ENCODE data around the gene CCBE1. TPM values are rescaled to one million over a fixed set of nuclear protein-coding genes. Genes with fewer than 3 reads are reported as not detected.

Gene CCBE1
- total and polyA plus RNA-seq, 7 donors: 0.23 to 61.1 (median 38.9) TPM

- 46 to 70% methylated on average over 3 of the region's 3 CpGs for WGBS, 2 donors
- intact Hi-C loops (cut with DNase I): no loop called here
- H3K9me3 ChIP-seq: no peaks in the 10 kb centered on the region
- no peaks in the 10 kb centered on the region for H3K36me3 ChIP-seq
- no peaks in the 10 kb centered on the region for H3K27me3 ChIP-seq
- TF ChIP-seq POLR2A (IDR thresholded peaks at IDR 0.05) (no peak), CTCF (IDR thresholded peaks at IDR 0.05) (no peak), EP300 (IDR thresholded peaks at IDR 0.05) (no peak), POLR2AphosphoS5 (IDR thresholded peaks at IDR 0.05) (no peak)
- H3K4me1 ChIP-seq: peaks cover 0 to 87% (median 59%) of the 10 kb centered on the region in 4 donors
- no peak overlapping the region for H3K27ac ChIP-seq
- DNase-seq: no peak
- no peak overlapping the region for H3K4me3 ChIP-seq
Measured at GRCh38 chr18:59619816-59620215, 77.4 kb downstream of the CCBE1 start.

- Histone ChIP-seq H3K4me3 (no peak overlapping the region), H3K4me1 (peaks cover 0 to 70% (median 43%) of the 10 kb centered on the region in 4 donors), H3K36me3 (no peaks in the 10 kb centered on the region), H3K9me3 (no peaks in the 10 kb centered on the region), H3K27me3 (no peaks in the 10 kb centered on the region), H3K27ac (no peak overlapping the region)
- TF ChIP-seq EP300 (IDR thresholded peaks at IDR 0.05) (no peak), POLR2A (IDR thresholded peaks at IDR 0.05) (no peak), POLR2AphosphoS5 (IDR thresholded peaks at IDR 0.05) (no peak), CTCF (IDR thresholded peaks at IDR 0.05) (no peak)
- no peak for DNase-seq
- WGBS, 2 donors: 37 to 60% methylated on average over 3 of the region's 3 CpGs
- intact Hi-C loops (cut with DNase I): no loop called here
Measured at GRCh38 chr18:59617468-59617932, 79.7 kb downstream of the CCBE1 start.

- H3K4me3 ChIP-seq: no peak overlapping the region
- no peak for TF ChIP-seq POLR2AphosphoS5 (IDR thresholded peaks at IDR 0.05)
- no peak for TF ChIP-seq POLR2A (IDR thresholded peaks at IDR 0.05)
- no peak for TF ChIP-seq EP300 (IDR thresholded peaks at IDR 0.05)
- no peak for TF ChIP-seq CTCF (IDR thresholded peaks at IDR 0.05)
- intact Hi-C loops (cut with DNase I): no loop called here
- no peaks in the 10 kb centered on the region for H3K9me3 ChIP-seq
- no peaks in the 10 kb centered on the region for H3K36me3 ChIP-seq
- DNase-seq: no peak
- no peaks in the 10 kb centered on the region for H3K27me3 ChIP-seq
- WGBS, 2 donors: 80 to 84% methylated on average over 6 of the region's 6 CpGs
- peaks cover 0 to 72% (median 48%) of the 10 kb centered on the region in 4 donors for H3K4me1 ChIP-seq
- H3K27ac ChIP-seq: no peak overlapping the region
Measured at GRCh38 chr18:59616501-59616900, 80.7 kb downstream of the CCBE1 start.

- no peak for DNase-seq
- Histone ChIP-seq H3K36me3 (no peaks in the 10 kb centered on the region), H3K9me3 (no peaks in the 10 kb centered on the region), H3K4me1 (peaks cover 0 to 62% (median 46%) of the 10 kb centered on the region in 4 donors), H3K27ac (no peak overlapping the region), H3K4me3 (no peak overlapping the region), H3K27me3 (no peaks in the 10 kb centered on the region)
- TF ChIP-seq CTCF (IDR thresholded peaks at IDR 0.05) (no peak), POLR2A (IDR thresholded peaks at IDR 0.05) (no peak), POLR2AphosphoS5 (IDR thresholded peaks at IDR 0.05) (no peak), EP300 (IDR thresholded peaks at IDR 0.05) (no peak)
- 93 to 94% methylated on average over 12 of the region's 12 CpGs for WGBS, 2 donors
- intact Hi-C loops (cut with DNase I): no loop called here
Measured at GRCh38 chr18:59613903-59614302, 83.3 kb downstream of the CCBE1 start.

GRCh38 chr18:59612381-59612780, 84.8 kb downstream of the CCBE1 start:
- intact Hi-C loops (cut with DNase I): no loop called here

More at GRCh38 chr18:59612381-59612780, 84.8 kb downstream of the CCBE1 start:
- H3K9me3 ChIP-seq: no peaks in the 10 kb centered on the region
- H3K4me3 ChIP-seq: no peak overlapping the region
- H3K27ac ChIP-seq: no peak overlapping the region
- TF ChIP-seq POLR2A (IDR thresholded peaks at IDR 0.05) (no peak), POLR2AphosphoS5 (IDR thresholded peaks at IDR 0.05) (peak in 3 of 4 donors; percentile 21 to 33 (median 30)), EP300 (IDR thresholded peaks at IDR 0.05) (no peak), CTCF (IDR thresholded peaks at IDR 0.05) (no peak)
- H3K4me1 ChIP-seq: peaks cover 0 to 54% (median 41%) of the 10 kb centered on the region in 4 donors
- WGBS, 2 donors: 75 to 78% methylated on average over 1 of the region's 1 CpG
- DNase-seq: no peak
- H3K27me3 ChIP-seq: no peaks in the 10 kb centered on the region
- H3K36me3 ChIP-seq: no peaks in the 10 kb centered on the region
